Measurements from ENCODE around the gene SUGP1.
"Not testable (repeated sequence)": the region's sequence is repeated elsewhere in the genome, so short reads cannot be mapped to it uniquely, and the experiment has no call there.

The SUGP1 gene

GRCh38 chr19:19260417-19261214 is 59.7 kb downstream of the SUGP1 start:
- DNase-seq (ENCODE audit: low read depth), result no peak
- no peak for TF ChIP-seq CTCF (IDR thresholded peaks at IDR 0.05; ENCODE audit: insufficient read depth, low read depth, low read length, missing control alignments)
- H3K4me3 ChIP-seq (ENCODE audit: low read length), result no peak overlapping the region

- no peak overlapping the region for H3K4me3 ChIP-seq (ENCODE audit: low read length)
- no peak for TF ChIP-seq CTCF (IDR thresholded peaks at IDR 0.05; ENCODE audit: insufficient read depth, low read depth, low read length, missing control alignments)
- DNase-seq (ENCODE audit: low read depth), result peak; percentile 36
Measured at GRCh38 chr19:19259741-19260140, 60.6 kb downstream of the SUGP1 start.

- no peak overlapping the region for H3K4me3 ChIP-seq (ENCODE audit: low read length)
- no peak for TF ChIP-seq CTCF (IDR thresholded peaks at IDR 0.05; ENCODE audit: insufficient read depth, low read depth, low read length, missing control alignments)
- no peak for DNase-seq (ENCODE audit: low read depth)
Measured at GRCh38 chr19:19258589-19259338, 61.5 kb downstream of the SUGP1 start.

- no peak for TF ChIP-seq CTCF (IDR thresholded peaks at IDR 0.05; ENCODE audit: insufficient read depth, low read depth, low read length, missing control alignments)
- H3K4me3 ChIP-seq (ENCODE audit: low read length), result no peak overlapping the region
- DNase-seq (ENCODE audit: low read depth), result no peak
Measured at GRCh38 chr19:19257836-19258588, 62.3 kb downstream of the SUGP1 start.

GRCh38 chr19:19257137-19257536 is 63.2 kb downstream of the SUGP1 start:
- H3K4me3 ChIP-seq (ENCODE audit: low read length), result no peak overlapping the region
- TF ChIP-seq CTCF (IDR thresholded peaks at IDR 0.05; ENCODE audit: insufficient read depth, low read depth, low read length, missing control alignments), result no peak
- DNase-seq (ENCODE audit: low read depth), result no peak

GRCh38 chr19:19256072-19256969 is 64.0 kb downstream of the SUGP1 start:
- DNase-seq (ENCODE audit: low read depth), result peak; percentile 51
- no peak for TF ChIP-seq CTCF (IDR thresholded peaks at IDR 0.05; ENCODE audit: insufficient read depth, low read depth, low read length, missing control alignments)
- H3K4me3 ChIP-seq (ENCODE audit: low read length), result no peak overlapping the region

- not testable (repeated sequence) for DNase-seq (ENCODE audit: low read depth)
Measured at GRCh38 chr19:19253409-19253808, 66.9 kb downstream of the SUGP1 start.

More at GRCh38 chr19:19253409-19253808, 66.9 kb downstream of the SUGP1 start:
- not testable (repeated sequence) for H3K4me3 ChIP-seq (ENCODE audit: low read length)

All from epithelial cell of esophagus (primary cell).